GM13976 (cell line): ENCODE data around the gene CACNG4.

ENCODE experiments used
- DNase-seq: peaks from one replicate; pipeline ENCODE4 v3.0.0; 2012; ENCODE audit warnings: low spot score
- CTCF ChIP-seq: IDR thresholded peaks from 2 replicates; pipeline ENCODE4 v1.5.1; 2012; ENCODE audit warnings: borderline replicate concordance, mild to moderate bottlenecking; ENCODE audit not compliant: insufficient read depth; ENCODE audit errors: extremely low read depth, missing control alignments, control extremely low read depth
- in situ Hi-C: fragments of 300-500 bp; cut with MboI; formaldehyde crosslinking; loops from one replicate; pipeline ENCODE4 v1.12.0; 2022; ENCODE audit warnings: low sequenced_read_pairs, mixed read lengths, inconsistent platforms; ENCODE audit not compliant: unreplicated experiment

CACNG4 gene

DNA sequence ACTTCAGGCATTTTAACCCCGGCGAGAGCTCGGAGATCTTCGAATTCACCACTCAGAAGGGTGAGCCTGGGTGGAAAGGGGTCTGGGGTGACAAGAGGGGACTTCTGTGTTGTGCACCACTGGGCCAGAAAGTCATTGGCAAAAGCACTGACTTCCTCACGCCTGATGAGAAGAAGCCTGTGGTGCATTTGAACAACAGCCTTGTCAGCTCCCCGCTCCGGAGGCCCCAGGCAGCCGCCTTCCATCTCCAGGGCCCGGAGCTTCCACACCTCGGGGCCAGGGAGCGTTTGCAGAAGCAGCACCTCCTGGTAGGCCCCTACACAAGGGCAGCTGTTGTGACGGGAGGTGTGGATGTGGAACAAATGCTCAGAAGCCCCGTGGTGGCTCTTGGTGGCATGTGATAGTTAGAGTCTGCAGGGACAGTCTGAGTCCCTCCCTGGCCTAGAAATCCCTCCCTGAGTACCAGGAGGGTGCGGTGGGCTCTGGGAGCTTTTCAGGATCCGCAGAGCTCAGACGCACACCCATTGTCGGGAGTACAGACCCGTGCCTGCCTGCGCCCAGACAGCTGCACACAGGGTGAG lies 89.6 kb downstream of the CACNG4 start:
- no peak for TF ChIP-seq CTCF
- in situ Hi-C loops = no loop called here
- no peak for DNase-seq

- in situ Hi-C loops = no loop called here
- no peak for TF ChIP-seq CTCF
- no peak for DNase-seq
Observed at GRCh38 chr17:67054608-67055007, 90.1 kb downstream of the CACNG4 start.

DNA sequence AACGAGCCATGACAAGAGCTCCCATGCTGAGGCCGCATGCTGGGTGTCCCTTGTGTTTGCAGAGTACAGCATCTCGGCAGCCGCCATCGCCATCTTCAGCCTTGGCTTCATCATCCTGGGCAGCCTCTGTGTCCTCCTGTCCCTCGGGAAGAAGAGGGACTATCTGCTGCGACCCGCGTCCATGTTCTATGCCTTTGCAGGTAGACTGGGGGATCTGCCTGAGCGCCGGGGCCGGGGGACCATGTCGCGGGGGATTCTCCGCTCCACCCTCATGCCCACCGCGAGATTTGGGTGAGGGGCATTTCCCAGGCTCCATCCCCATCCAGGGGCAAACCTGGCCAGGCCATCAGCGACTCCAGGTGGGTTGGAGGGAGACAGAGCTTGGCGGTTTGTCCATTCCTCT lies 90.5 kb downstream of the CACNG4 start:
- TF ChIP-seq CTCF = no peak
- no peak for DNase-seq
- in situ Hi-C loops = no loop called here

- no peak for TF ChIP-seq CTCF
- no peak for DNase-seq
- in situ Hi-C loops = no loop called here
Observed at GRCh38 chr17:67055811-67056745, 91.6 kb downstream of the CACNG4 start.

DNA sequence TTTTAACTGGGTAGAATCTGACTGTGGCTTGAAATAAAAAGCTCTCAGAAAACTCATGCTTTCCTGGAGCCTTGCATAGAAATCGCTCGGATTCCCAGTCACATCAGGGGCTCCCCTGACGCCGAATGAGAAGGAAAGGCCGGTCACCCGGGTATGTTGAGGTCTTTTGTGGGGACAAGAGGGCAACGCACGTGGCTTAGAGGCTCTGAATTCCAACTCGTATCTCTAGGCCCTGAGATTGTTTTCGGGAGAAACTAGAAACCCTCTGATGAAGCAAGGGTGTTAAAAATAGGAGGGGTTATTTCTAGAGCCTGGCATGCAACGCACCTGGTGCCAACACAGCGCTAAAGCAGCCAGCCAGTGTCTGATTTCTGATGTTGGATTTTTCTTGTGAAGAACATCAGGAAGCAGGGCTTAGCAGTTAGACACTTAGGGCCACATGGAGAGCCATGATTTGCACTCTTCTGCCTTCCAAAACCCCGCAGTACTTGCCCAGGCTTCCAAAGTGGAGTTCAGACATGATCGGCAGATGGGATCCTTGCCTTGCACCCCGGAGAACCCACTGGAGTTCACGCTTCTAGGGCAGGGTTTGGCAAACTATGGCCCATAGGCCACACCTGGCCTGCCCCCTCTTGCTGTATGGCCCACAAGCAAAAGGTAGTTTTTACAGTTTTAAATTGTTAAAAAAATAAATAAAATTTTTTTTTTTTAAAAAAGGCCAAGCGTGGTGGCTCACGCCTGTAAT lies 92.4 kb downstream of the CACNG4 start:
- no peak for TF ChIP-seq CTCF
- in situ Hi-C loops = no loop called here
- DNase-seq = no peak

DNA sequence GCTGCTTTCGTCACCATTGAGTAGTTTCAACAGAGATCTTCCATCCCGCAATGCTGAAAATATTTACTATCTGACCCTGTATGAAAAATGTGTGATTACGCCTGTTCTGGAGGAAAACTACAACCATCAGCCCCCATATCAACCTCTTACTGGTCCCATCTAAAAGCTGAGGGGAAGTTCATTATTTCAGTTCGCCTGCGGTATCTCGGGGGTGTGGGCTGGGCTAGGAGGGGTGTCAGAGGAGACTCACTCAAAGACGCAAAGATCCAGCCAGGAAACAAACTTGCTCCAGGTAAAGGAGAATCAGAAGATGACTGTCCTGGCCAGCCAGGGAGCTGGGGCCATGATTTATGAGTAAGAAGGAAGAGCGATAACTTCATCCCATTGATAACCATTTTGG lies 93.5 kb downstream of the CACNG4 start:
- no peak for TF ChIP-seq CTCF
- DNase-seq = no peak
- in situ Hi-C loops = no loop called here
